Stimulated activated CD4-positive, alpha-beta T cell treated with anti-CD3 and anti-CD28 coated beads, TNF-alpha, amount 100 ng/mL, for 4 hours (primary cell): Measurements from ENCODE around the gene CAPN6.

ENCODE experiments used
- DNase-seq, 3 experiments: peaks; one replicate each; pipeline ENCODE4 v3.0.0-alpha.2; 2020; ENCODE audit warnings: low read depth in 3 of 3

The CAPN6 gene, protein sequence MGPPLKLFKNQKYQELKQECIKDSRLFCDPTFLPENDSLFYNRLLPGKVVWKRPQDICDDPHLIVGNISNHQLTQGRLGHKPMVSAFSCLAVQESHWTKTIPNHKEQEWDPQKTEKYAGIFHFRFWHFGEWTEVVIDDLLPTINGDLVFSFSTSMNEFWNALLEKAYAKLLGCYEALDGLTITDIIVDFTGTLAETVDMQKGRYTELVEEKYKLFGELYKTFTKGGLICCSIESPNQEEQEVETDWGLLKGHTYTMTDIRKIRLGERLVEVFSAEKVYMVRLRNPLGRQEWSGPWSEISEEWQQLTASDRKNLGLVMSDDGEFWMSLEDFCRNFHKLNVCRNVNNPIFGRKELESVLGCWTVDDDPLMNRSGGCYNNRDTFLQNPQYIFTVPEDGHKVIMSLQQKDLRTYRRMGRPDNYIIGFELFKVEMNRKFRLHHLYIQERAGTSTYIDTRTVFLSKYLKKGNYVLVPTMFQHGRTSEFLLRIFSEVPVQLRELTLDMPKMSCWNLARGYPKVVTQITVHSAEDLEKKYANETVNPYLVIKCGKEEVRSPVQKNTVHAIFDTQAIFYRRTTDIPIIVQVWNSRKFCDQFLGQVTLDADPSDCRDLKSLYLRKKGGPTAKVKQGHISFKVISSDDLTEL

GRCh38 chrX:111270339-111270738 is at the start of gene CAPN6:
Gene CAPN6 (minus strand): TSS chrX:111270483. CDS start chrX:111263936, 6,547 bp downstream.
- no peak for DNase-seq

DNA sequence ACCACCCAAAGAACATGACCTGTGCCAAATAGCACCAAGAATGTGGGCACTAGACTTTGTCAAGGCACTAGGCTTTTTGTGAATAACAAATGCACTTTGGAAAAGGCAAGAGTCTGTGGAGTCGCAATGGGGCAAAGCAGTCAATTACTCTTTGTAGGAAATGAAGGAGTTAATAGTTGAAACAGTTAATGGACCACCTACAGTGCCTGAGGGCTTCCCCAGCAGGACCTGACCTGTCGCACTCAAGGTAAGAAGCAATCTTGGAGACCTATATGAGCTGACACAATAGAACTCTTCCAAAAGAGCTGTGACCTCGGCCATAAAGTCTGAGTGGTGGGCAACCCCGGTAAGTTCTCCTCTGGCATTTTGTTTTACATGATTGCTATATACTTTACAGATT is 49.2 kb upstream of the CAPN6 start:
- DNase-seq: no peak

DNA sequence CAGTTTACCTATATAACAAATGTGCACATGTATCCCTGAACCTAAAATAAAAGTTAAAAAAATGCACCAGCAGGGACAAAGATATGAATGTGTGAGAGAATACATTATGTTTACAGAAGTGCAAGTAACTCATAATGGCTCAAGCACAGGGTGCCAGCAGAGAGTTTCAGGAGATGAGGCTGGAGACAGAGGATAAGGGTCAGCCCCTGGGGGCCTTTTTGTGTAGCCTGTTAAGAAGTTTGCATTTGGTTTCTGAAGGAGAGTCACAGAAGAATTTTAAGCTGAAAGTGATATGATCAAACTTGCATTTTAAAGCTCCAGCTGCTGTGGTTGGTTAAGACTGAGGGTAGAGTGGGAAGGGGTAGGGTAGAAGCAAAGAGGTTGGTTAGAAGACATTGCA is 48.6 kb upstream of the CAPN6 start:
- DNase-seq: no peak

GRCh38 chrX:111309083-111309482 is 38.8 kb upstream of the CAPN6 start:
- DNase-seq: no peak

DNA sequence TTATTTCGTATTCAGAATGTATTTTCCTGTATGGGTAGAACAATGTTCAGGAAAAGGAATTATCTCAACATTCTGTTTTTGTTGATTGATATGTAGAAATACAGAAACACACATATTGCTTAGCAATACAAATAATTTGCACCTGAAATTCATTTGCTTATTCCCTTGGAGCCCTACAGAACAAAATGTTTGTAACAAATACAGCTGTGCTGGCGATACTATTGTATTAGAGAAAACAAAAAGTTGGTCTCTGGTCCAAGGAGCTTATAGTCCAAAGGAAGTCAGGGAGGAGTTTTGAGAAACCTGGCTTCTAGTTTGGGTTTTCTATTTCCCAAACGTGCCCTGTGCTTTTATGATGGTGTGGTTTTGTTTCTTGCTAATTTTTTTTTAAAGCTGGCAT is 37.8 kb upstream of the CAPN6 start:
- no peak for DNase-seq

DNA sequence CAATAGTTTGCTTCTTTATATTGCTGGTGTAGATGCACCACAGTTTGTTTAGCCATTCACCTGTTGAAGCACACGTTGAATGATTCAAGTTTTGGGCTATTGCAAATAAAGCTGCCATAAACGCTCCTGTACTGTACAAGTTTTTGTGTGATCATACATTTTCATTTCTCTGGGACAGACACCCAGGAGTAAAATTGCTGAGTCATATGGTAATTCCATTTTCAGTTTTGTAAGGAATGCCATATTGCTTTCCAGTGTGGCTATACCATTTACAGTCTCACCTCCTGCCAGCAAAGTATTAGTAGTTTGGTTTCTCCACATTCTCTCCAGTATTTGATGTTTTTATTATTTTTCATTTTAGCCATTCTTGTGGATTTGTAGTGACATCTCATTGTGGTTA is 32.0 kb upstream of the CAPN6 start:
- no peak for DNase-seq

- DNase-seq: no peak
Measured at GRCh38 chrX:111288841-111289240, 18.6 kb upstream of the CAPN6 start.

GRCh38 chrX:111284631-111285293 is 14.5 kb upstream of the CAPN6 start:
- DNase-seq: no peak

DNA sequence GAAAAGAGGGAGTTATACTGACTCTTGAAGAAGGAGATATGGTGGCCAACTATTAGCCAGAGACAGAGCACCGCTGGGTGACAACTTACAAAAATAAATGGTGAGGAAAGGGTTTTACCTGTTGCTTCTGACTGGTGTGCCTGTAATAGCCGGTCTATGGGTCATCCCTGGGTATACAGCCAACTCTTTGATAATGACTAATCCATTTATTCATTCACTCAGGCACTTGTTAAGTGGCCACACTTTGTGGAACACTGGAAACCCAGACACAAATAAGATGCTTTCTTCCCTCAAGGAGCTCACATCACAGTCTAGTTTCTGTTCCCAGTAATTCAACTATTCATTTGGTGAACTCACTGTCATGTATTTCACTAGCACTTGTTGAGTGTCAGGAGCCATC is 13.2 kb upstream of the CAPN6 start:
- DNase-seq: no peak

DNA sequence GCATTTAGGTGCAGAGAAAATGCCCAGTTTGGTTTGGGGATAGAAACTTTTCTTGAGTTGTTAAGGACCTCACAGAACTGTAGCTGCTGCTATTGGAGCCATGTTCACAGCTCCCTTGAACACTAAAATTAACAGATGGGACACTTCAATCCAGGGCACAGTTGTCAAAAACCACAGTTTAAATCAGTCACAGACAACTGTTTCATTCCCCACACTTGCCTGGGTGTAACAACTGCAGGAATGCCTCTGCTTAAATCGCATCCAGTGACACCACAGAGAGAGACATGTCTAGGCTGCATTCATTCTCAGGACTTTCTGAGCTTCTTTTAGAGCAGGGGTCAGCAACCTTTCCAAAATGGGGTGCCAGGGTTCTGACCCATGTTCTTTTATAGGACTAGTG is 12.7 kb upstream of the CAPN6 start:
- no peak for DNase-seq

- DNase-seq: no peak
Measured at GRCh38 chrX:111282139-111282538, 11.9 kb upstream of the CAPN6 start.

DNA sequence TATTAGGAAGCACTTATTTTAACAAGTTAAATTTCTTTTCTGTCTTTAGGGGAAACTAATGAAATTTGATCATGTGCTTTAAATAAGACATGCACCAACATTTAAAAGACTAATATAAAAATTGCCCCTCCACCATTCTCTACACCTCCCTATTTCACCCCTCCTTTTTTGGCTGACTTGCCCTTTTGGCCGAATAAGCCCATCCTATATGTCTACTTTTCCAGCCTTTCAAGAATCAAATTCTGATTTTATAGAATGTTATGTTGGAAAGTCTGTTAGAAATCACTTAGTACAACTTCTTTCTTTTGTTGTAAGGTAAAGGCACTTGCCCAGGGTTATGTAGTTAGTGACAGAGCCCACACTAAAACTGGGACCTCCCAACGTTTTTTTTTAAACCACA is 1.8 kb downstream of the CAPN6 start:
- no peak for DNase-seq

DNA sequence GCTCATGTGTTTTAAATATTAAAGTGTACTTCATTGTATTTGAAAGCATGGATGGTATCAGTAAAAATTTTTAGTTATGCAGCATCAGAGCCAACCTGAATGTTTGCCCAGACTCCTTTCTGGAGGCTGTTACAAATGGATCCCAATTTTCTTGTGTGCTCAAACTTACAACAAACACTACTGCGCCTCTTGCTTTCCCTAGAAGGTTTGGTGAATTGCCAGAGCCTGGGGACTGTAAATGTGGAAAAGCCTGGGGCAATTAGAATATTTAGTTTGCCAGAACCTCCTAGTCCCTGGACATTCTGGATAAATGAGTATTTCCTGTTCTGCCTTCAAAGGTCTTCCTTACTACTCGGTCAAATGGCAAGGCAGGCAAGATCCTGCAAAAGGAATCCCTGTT is 4.8 kb downstream of the CAPN6 start:
- no peak for DNase-seq

DNA sequence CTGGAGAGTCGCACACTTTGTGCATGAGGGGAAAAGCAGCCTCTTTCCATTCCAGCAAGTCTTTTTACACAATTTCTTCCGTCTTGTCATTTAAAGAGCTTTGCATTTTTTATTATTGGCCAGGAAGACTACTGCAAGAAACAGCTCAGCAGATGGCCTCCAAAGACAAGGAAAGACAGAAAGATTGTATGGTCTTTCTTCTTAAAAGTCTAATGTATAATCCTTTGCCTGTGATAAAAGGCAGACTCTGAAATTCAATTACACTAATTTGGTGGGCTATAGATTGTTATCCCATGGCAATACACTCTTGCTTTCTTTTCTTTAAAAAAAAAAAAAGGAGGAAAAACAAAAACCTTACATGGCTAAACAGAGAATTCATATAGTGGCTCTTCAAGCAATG is 5.9 kb downstream of the CAPN6 start:
- DNase-seq: no peak

DNA sequence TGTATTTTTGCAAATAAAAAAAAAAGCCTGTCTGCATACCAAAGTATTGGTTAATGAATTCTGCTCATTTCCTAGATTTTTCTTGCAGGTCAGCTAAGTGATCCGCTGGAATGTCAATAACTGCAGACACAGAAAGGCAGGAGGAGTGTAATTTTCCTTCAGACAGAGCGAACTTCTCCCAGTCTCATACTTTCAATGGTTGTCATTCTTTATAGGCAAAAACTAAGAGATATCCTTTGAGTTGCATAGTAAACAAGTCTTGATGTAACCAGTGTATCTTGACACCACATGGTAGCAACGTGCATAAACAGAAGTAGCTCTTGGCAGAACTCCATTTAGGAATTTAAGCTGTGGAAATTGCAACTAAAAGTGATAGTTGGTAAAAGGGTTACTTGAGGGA is 8.2 kb downstream of the CAPN6 start:
- DNase-seq: no peak

GRCh38 chrX:111260451-111260850 is 9.8 kb downstream of the CAPN6 start:
- no peak for DNase-seq

- no peak for DNase-seq
Measured at GRCh38 chrX:111259559-111259958, 10.7 kb downstream of the CAPN6 start.

GRCh38 chrX:111257733-111258132 is 12.6 kb downstream of the CAPN6 start:
- DNase-seq: no peak

- DNase-seq: no peak
Measured at GRCh38 chrX:111254896-111255693, 15.2 kb downstream of the CAPN6 start.

DNA sequence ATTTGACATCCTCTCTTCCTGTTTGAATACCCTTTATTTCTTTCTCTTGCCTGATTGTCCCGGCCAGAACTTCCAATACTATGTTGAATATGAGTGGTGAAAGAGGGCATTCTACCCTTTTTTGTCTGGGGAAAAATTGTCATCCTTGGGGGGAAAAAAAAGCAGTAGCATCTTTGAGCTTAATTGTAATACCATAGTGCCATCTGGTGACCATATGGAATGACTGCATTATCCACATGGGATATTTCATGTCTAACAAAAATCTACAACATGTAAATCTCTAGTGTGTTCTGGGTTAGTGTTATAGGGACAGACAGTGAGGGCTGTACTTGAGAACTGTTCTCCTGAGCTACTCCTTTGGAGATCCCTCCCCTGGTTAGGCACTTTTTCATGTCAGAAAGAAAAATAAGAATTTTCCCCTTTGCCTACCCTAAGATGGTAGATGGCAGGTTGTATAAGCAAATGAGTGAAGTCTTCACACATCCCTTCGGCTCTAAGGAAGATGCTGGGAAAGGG is 26.0 kb downstream of the CAPN6 start:
- DNase-seq: no peak

GRCh38 chrX:111216293-111216801 is 53.9 kb downstream of the CAPN6 start:
- no peak for DNase-seq

DNA sequence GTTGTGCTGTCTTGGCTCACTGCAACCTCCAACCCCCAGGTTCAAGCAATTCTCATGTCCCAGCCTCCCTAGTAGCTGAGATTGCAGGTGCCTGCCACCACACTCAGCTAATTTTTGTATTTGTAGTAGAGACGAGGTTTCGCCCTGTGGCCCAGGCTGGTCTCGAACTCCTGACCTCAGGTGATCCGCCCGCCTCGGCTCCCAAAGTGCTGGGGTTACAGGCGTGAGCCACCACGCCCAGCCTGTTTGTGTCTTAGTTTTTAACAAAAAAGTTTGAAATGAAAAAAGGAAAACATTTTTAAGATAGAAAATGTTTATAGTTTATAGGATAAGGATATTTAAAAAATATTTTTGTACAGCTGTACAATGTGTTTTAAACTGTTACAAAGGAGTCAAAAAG is 62.4 kb downstream of the CAPN6 start:
- DNase-seq: no peak
